ENCODE measurements around the gene NDUFV1.

GRCh38 chr11:67558084-67558772 lies 48.5 kb upstream of the NDUFV1 start:
- TF ChIP-seq CTCF (conservative IDR thresholded peaks at IDR 0.05): no peak
- TF ChIP-seq ZFX (IDR thresholded peaks at IDR 0.05): no peak
